ENCODE data around the gene EIF3J. TPM values are rescaled to one million over a fixed set of nuclear protein-coding genes. Genes with fewer than 3 reads are reported as not detected.

Gene EIF3J
- total and polyA plus RNA-seq, 10 of the 15 experiments (the other 5 are each of a cell fraction or from before 2014, with no cell fraction given): 34.7 to 126 (median 64.1) TPM

DNA sequence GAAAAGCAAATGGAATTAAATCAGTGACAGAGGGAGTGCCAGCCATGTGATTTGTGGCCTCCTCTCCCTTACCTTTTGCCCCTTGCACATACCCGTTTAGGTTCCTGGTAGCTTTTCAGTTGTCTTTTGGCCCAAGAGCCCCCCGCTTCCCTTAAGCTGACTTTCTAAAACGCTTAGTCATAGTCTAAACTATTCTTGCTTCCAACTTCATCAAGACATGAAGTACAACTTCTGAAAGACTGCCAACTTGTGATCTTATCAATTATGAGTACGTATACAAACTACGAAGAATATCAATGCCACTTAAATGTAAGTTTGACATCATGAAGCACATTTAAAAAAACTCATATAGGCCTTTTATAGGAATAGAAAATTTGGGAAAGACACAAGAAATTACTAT, 61.9 kb downstream of the EIF3J start:
- H3K27me3 ChIP-seq (replicated peaks in 1 of 2; ENCODE audit: control insufficient read depth in 2 of 2, insufficient read depth in 2 of 2, low read length in 1 of 2): no peaks in the 10 kb centered on the region
- H3K4me1 ChIP-seq (ENCODE audit: control insufficient read depth, insufficient read depth, low read length): peaks cover 7% of the 10 kb centered on the region; the same call in 1 of the 2 replicates
- in situ Hi-C loops (cut with MboI) (no loop called here), intact Hi-C loops (cut with micrococcal nuclease; ENCODE audit: unreplicated experiment) (loop anchor here (5.0 kb wide), 1 partner anchor 63 kb away; the partner anchor contains the start of gene SPG11)
- ATAC-seq (no peak), FAIRE-seq (no peak), DNase-seq (ENCODE audit: low read depth, low spot score) (no peak)
- POLR2A ChIA-PET: interaction anchor here (0.5 kb wide), 1 partner anchor 17 kb away, joined by 3 read pairs; no protein-coding TSS in a partner anchor
- BruUV-seq (replicated peaks): no TSS peak
- H2AFZ ChIP-seq (ENCODE audit: control insufficient read depth, low read depth, low read length): no peak overlapping the region
- TF ChIP-seq, protein P1, sequence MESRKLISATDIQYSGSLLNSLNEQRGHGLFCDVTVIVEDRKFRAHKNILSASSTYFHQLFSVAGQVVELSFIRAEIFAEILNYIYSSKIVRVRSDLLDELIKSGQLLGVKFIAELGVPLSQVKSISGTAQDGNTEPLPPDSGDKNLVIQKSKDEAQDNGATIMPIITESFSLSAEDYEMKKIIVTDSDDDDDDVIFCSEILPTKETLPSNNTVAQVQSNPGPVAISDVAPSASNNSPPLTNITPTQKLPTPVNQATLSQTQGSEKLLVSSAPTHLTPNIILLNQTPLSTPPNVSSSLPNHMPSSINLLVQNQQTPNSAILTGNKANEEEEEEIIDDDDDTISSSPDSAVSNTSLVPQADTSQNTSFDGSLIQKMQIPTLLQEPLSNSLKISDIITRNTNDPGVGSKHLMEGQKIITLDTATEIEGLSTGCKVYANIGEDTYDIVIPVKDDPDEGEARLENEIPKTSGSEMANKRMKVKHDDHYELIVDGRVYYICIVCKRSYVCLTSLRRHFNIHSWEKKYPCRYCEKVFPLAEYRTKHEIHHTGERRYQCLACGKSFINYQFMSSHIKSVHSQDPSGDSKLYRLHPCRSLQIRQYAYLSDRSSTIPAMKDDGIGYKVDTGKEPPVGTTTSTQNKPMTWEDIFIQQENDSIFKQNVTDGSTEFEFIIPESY (IDR thresholded peaks at IDR 0.05): no peak
- no peak for TF ChIP-seq SMARCA5 (IDR thresholded peaks at IDR 0.05)
- no peak for TF ChIP-seq MEF2B (IDR thresholded peaks at IDR 0.05; ENCODE audit: partially characterized antibody, poor library complexity, severe bottlenecking)
- TF ChIP-seq MXI1 (IDR thresholded peaks at IDR 0.05; ENCODE audit: low read depth, low read length): no peak
- TF ChIP-seq RAD21 (IDR thresholded peaks at IDR 0.05; ENCODE audit: insufficient read depth, low read depth, low read length): no peak
- TF ChIP-seq STAT3 (IDR thresholded peaks at IDR 0.05; ENCODE audit: low read depth, low read length): no peak
- TF ChIP-seq, protein P2, sequence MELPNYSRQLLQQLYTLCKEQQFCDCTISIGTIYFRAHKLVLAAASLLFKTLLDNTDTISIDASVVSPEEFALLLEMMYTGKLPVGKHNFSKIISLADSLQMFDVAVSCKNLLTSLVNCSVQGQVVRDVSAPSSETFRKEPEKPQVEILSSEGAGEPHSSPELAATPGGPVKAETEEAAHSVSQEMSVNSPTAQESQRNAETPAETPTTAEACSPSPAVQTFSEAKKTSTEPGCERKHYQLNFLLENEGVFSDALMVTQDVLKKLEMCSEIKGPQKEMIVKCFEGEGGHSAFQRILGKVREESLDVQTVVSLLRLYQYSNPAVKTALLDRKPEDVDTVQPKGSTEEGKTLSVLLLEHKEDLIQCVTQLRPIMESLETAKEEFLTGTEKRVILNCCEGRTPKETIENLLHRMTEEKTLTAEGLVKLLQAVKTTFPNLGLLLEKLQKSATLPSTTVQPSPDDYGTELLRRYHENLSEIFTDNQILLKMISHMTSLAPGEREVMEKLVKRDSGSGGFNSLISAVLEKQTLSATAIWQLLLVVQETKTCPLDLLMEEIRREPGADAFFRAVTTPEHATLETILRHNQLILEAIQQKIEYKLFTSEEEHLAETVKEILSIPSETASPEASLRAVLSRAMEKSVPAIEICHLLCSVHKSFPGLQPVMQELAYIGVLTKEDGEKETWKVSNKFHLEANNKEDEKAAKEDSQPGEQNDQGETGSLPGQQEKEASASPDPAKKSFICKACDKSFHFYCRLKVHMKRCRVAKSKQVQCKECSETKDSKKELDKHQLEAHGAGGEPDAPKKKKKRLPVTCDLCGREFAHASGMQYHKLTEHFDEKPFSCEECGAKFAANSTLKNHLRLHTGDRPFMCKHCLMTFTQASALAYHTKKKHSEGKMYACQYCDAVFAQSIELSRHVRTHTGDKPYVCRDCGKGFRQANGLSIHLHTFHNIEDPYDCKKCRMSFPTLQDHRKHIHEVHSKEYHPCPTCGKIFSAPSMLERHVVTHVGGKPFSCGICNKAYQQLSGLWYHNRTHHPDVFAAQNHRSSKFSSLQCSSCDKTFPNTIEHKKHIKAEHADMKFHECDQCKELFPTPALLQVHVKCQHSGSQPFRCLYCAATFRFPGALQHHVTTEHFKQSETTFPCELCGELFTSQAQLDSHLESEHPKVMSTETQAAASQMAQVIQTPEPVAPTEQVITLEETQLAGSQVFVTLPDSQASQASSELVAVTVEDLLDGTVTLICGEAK (IDR thresholded peaks at IDR 0.05; ENCODE audit: borderline replicate concordance): no peak
- no peak for TF ChIP-seq CTCF (IDR thresholded peaks at IDR 0.05 in 2 of 3, conservative IDR thresholded peaks at IDR 0.05 in 1 of 3; ENCODE audit: control insufficient read depth in 2 of 3, extremely low read depth in 1 of 3, insufficient read depth in 1 of 3, low read depth in 3 of 3, low read length in 3 of 3)
- H3K4me3 ChIP-seq: no peak overlapping the region
- CTCF ChIA-PET: interaction anchor here (0.9 to 4.2 kb wide), 9 partner anchors 8 to 140 kb away, joined by 3 to 21 read pairs (median 3); partner anchors contain the start of gene TRIM69
- H3K36me3 ChIP-seq (ENCODE audit: control insufficient read depth in 2 of 2, insufficient read depth in 2 of 2, low read length in 1 of 2): peaks cover 3 to 37% of the 10 kb centered on the region in 2 experiments
- RAD21 ChIA-PET (ENCODE audit: unreplicated experiment): interaction anchor here (5.4 kb wide), 1 partner anchor 138 kb away, joined by 37 read pairs; the partner anchor contains the start of gene TRIM69
- no peak overlapping the region for H3K27ac ChIP-seq (ENCODE audit: control insufficient read depth, insufficient read depth)
- H3K4me2 ChIP-seq (ENCODE audit: control insufficient read depth, insufficient read depth): no peak overlapping the region
- H3K9me3 ChIP-seq (replicated peaks; ENCODE audit: control insufficient read depth, insufficient read depth, low read length): no peaks in the 10 kb centered on the region
- H3K9ac ChIP-seq (ENCODE audit: control insufficient read depth, insufficient read depth, low read length): no peak overlapping the region
- WGBS (ENCODE audit: insufficient coverage, insufficient replicate concordance, low lambda C conversion rate, missing lambda C conversion rate): over 99% methylated on average over 5 of the region's 5 CpGs
- no peaks in the 10 kb centered on the region for H3K79me2 ChIP-seq (ENCODE audit: control insufficient read depth, insufficient read depth, low read length)
- SMC1A ChIA-PET (ENCODE audit: uncharacterized antibody, unreplicated experiment): interaction anchor here (0.7 to 5.5 kb wide), 8 partner anchors 9 to 138 kb away, joined by 3 to 55 read pairs (median 5); partner anchors contain the start of gene TRIM69
- H4K20me1 ChIP-seq (ENCODE audit: control insufficient read depth, insufficient read depth): no peaks in the 10 kb centered on the region

Data from GM12878 (cell line).